GM21447 (cell line): ENCODE results near the gene PARP9.
"Not testable (repeated sequence)": the region's sequence is repeated elsewhere in the genome, so short reads cannot be mapped to it uniquely, and the experiment has no call there.

Experiments used
- ATAC-seq: cut with Tn5 transposase; IDR thresholded peaks from one replicate; pipeline ENCODE4 v1.9.1; 2021; ENCODE audit not compliant: unreplicated experiment

The PARP9 gene

DNA sequence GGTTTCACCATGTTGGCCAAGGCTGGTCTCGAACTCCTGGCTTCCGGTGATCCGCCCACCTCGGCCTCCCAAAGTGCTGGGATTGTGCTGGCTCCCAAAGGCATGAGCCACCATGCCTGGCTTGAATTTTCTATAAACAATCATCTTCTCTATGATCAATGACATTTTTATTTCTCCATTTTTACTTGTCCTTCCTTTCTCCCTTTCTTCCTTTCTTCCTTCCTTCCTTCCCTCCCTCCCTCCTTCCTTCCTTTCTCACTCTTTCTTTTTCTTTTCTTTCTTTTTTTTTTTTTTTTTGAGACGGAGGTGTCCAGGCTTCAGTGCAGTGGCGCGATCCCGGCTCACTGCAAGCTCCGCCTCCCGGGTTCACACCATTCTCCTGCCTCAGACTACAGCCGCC is 40.8 kb downstream of the PARP9 start:
- no peak for ATAC-seq

DNA sequence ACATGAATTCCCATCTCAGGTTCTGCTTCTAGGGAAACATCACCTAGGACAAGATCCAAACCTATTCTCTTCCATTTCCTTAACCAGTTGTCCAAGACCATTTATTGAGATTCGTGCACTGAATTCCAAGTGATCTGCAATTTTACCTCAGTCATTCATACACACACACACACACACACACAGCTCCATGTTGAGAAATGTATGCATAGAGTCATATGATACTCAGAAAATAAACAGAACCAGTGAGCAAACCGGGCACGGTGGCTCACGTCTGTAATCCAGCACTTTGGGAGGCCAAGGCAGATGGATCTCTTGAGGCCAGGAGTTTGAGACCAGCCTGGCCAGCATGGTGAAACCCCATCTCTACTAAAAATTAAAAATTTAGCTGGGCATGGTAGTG is 43.2 kb downstream of the PARP9 start:
- ATAC-seq = no peak

DNA sequence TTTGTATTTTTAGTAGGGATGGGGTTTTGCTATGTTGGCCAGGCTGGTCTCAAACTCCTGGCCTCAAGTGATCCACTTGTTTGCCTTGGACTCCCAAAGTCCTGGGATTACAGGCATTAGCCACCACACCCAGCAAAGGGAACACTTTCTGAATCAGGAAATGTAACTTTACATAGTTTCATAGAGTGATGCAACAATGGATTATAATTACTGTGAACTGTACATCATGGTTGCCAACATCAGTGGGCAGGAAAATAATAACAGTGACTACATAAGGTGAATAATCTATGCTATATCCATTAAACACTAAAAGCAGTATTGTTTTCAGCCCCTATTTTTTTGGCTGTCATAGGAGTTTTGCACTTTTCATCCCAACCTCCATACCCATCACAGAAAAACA is 44.4 kb downstream of the PARP9 start:
- no peak for ATAC-seq

DNA sequence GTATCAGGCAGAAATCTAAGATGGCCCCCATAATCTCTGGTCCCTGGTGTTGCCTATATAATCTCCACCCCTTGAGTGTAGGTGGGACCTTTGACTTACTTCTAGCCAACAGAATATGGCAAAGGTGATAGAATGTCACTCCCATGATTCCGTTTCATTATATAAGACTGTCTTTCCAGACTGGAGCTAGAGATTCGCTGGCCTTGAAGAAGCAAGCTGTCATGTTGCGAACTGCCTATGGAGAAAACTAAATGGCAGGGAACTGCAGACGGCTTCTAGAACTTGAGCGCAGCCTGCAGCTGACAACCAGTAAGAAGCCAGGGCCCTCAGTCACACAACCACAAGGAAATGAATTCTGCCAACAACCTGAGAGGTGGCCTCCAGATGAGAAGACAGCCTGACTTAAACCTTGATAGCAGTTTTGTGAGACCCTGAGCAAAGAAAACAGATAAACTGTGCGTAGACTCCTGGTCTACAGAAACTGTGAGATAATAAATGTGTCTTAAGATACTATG is 47.2 kb downstream of the PARP9 start:
- no peak for ATAC-seq

DNA sequence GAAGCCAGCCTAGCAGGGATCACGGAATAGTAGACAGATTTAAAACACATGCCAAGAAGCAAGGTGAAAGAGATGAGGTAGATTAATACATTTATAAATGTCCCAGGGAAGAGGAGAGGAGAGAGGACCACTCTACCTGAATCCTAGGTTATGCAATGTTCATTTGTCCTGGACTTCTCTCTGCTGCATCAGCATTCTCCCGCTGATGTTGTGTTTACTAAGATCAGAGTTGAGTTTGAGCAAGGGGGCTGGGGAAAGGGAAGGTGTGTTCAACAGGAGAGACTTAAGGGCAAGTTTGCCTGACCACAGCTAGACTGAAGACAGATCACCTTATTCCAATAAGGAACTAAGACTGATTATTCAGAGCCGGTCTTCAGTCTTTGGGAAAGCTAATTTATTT is 48.2 kb downstream of the PARP9 start:
- ATAC-seq = no peak

DNA sequence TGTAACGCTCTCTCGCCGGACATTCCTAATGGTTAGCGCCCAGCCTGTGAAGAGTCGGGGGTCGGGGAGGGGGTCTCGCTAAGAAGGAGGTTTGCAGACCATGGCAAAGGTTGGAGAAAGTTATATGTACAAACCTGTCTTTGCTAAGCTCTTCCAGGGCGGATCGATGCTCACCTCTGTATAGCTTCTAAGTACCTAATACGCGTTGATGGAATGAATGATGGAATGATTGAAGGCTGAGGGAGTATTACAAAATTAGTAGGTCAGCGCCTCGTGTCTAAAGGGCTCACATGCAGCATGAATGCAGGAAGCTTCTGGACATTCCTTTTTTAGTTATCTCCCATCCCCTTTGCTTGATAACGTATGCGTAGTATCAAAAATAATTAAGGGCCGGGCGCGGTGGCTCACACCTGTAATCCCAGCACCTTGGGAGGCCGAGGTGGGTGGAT is 49.1 kb downstream of the PARP9 start:
- ATAC-seq = no peak

DNA sequence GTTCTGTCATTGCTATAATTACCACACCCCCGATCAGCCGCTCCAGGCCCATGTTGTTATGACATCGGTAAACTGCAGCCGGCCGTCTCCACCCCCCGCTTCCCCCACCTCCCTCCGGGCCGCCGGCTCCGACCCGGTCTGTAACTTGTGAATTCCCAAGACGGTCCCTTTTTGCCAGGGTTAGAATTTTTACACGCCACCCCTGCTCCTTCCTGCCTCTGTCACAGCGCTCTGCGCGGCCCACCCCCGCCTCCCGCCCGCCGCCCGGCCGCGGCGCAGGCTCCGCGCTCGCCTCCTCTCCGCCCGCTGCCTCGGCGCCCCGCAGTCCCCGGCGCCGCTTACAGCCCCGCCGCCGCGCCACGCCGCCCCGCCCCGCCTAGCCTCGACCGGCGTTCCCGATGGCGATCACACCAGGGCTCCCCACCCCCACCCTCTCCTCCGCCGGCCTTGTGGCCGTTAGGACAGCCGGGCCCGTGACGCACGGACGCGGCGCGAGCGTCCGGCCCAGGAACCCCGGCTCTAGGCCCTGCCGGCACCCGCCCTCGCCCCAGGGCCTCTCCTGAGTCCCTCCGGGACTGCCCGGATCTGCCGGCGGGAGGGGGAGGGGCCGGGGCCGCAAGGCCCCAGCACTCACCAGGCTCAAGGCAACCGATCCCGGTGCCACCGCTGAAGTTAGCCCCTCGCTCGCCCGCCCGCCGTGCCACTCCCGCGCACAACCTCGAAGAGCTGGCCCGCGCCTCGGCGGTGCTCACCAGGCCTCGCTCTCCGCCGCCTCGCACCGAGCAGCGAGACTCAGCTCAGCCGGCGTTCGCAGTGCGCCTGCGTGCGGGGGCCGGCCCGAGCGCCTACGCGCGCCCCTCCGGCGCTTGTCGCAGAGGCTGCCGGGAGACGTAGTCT is 49.7 kb downstream of the PARP9 start, which contains the start of gene KPNA1:
KPNA1 (minus strand) TSS at position 817 of the 897 bp plus-strand sequence. CDS start 18,374 bp downstream, outside the sequence.
- peak; percentile 78 for ATAC-seq

DNA sequence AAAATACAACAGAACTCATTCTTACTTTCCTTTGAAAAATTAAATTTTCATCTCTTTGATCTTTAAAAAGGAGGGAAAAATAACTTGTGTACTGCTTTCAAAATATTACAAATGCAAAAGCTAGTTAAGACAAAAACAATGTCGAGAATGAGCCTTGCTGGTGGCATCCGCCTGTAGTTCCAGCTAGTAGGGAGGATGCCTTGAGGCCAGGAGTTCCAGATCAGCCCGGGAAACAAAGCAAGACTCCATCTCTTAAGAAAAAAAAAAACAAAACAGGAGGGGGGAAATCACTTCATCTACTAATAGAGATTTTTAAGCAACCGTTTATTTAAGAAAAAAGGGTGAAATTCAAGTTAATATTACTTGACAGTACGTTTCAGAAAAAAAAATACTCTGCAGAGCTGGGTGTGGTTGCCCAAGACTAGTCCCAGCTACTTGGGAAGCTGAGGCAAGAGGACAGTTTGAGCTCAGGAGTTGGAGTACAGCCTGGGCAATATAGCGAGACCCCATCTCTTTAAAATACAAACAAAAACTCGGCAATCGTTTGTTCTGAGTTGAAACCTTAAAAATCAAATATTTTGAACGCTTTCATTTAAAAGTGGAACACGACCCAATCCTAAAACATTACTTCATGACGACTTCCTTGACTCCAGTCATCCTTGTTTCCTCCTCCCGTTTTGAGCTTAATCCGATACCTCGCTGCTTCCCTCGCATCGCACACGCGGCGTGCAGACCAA is 50.5 kb downstream of the PARP9 start:
- ATAC-seq = no peak

DNA sequence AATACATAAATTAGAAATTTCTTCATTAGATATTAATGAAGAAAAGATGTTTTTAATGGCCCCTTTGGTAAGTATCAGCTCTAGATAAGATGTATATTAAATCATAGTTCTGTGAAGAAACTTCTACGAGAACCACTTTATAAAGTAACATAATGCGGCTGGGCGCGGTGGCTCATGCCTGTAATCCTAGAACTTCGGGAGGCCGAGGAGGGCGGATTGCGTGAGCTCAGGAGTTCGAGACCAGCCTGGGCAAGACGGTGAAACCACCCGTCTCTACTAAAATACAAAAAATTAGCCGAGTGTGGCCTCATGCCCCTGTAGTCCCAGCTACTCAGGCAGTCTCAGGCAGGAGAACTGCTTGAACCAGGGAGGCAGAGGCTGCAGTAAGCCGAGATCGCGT is 51.8 kb downstream of the PARP9 start:
- no peak for ATAC-seq

DNA sequence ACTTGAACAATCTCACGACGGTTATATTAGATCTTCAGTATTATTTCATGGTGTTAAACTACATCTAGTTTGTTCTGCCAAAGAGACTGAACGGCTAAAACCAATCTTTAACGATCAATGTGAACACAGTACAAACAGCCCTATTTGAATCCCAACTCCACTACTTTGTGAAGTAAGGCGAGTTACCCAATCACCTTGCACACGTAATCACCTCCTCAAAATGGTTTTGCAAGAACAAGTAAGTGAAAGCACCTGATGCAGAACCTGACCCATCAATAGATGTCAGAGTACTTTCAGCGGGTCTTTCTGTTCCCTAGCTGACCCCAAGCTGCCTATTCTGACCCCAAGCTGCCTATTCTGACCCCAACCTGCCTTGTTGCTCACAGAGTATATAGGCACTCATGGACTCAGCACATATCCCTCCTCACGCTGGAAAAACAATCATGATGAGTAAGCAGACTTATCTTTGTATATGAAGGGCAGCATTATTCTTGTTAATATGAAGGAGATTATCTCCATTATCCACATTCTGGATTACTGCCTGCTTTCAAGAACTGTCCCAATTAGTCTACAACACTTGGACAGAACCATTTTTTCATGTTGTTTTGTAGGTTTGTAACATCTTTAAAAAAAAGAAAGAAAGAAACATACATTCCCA is 53.1 kb downstream of the PARP9 start:
- no peak for ATAC-seq

DNA sequence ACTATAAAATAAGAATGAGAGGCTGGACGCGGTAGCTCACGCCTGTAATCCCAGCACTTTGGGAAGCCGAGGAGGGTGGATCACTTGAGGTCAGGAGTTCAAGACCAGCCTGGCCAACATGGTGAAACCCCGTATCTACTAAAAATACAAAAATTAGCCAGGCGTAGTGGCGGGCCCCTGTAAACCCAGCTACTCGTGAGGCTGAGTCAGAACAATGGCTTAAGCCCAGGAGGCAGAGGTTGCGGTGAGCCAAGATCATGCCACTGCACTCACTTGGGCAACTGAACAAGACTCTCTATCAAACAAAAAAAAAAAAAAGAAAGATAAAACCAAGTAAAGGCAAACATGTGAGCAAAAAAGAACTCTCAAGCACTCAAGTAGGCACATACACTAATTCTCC is 55.2 kb downstream of the PARP9 start:
- ATAC-seq = not testable (repeated sequence)

DNA sequence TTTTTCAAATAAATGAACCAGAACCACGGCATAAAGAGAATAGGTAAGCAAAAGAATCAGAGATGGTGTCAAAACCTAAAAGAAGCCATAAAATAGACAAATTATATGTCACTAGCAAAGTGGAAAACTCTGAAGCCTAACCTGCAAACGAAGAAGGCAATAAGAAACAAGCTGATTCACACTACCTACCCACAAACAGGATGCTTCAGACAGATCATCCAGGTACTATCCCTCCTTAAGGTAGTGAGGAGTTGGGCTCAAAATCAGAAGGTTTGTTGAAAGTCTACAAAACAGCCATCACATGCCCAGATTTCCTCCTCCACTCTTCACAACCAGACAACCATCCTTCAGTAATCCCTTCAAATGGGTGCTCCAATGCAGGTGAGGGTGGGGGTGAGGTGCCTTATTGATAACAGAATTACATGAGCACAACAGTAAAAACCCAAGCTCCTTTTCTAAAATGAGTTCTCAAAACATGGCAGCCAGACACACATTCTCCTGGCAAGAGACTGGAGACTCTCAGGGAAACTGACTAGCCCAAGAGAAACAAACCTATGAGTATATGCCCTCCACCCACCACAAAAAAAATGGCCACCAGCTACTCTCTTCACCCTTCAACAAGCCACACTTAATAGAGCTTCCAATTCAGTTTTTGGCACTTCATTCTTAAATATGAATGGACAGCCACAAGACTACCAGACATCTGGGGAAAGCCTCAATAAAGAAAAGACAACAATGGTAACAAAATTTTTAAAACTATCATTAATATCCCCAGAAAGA is 55.8 kb downstream of the PARP9 start:
- no peak for ATAC-seq

DNA sequence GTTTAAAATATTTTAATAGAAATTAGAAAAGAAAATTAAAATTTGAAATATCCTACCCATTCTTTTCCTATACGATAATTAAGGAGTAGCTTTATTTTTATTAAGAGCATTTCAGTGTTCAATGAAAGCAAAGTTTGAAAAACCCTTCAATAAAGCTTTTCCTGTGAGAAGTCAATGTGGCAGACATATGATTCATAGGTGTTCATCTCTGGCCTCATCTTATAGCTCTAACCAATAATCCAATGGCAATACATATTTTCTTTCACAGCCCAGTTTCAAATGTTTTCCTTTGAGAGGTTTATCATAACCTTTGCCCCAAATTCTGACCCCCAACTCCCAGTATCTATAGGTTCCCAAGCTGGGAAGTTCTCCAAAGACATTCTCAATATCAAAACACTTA is 57.6 kb downstream of the PARP9 start:
- ATAC-seq = no peak

DNA sequence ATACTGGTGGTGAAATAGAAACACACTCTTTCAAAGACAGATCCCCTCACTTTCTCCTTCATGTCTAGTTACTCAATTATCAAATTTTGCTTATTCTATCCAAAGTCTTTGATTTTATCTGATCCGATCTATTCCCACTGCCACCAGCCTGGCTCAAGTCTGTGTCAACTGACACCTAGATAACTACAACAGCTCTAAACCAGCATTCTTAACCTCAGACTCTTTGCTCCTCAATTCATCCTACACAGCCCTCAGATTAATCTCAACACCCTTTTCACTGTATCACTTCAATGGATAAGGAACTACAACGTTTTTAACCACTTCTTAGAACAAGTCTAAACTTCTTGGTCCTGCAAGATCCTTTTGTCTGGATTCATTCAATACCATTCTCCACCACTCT is 58.4 kb downstream of the PARP9 start:
- ATAC-seq = no peak

DNA sequence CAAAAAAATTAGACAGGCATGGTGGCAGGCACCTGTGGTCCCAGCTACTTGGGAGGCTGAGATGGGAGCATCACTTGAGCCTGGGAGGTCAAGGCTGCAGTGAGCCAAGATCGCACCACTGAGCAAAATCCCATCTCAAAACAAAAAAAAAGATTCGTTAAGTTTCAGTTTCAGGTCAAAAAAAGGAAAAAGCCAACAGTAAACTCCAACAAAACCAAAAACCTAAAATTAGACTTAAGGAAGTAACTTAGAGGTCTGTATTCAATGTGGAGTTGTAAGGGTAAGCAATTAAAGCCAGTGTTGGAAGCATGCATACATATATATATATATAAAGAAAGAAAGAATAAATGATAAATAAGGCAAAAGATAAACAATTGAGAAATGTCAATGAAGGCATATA is 61.2 kb downstream of the PARP9 start:
- no peak for ATAC-seq

DNA sequence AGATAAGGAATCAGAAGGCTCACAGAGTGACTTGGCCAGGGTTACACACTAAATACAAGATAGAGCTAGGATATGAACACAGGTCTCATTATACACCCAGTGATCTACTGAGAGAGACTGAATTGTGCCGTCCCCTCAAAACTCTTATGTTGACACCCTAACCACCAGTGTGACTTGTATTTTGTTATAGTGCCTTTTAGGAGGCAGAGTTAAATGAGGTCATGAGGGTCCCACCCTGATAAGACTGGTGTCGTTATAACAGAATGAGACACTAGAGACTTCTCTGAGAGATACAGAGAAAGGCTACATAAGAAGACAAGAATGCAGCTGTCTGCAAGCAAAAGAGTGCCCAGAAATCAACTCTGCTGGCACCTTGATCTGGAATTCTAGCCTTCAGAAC is 62.0 kb downstream of the PARP9 start:
- no peak for ATAC-seq

DNA sequence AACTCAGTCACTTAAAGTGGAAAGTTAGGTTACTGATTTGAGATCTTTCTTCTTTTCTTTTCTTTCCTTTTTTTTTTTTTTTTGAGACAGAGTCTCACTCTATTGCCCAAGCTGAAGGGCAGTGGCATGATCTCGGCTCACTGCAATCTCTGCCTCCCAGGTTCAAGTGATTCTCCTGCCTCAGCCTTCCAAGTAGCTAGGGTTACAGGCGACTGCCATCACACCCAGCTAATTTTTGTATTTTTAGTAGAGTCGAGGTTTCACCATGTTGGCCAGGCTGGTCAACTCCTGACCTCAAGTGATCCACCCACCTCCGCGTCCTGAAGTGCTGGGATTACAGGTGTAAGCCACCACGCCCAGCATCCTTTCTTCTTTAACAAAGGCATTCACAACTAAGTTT is 63.1 kb downstream of the PARP9 start:
- not testable (repeated sequence) for ATAC-seq

DNA sequence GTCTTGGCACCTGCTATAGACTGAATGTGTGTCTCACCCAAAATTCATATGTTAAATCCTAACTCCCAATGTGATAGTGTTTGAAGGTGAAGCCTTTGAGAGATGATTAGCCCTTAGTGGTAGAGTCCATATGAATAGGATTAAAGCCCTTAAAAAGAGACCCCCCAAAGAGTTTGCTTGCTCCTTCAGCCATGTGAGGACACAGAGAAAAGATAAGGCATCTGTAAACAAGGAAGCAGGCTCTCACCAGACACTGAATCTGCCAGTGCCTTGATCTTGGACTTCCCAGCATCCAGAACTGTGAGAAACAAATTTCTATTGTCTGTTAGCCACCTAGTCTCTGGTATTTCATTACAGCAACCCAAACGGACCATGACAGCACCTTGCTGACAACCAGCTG is 65.9 kb downstream of the PARP9 start:
- no peak for ATAC-seq

DNA sequence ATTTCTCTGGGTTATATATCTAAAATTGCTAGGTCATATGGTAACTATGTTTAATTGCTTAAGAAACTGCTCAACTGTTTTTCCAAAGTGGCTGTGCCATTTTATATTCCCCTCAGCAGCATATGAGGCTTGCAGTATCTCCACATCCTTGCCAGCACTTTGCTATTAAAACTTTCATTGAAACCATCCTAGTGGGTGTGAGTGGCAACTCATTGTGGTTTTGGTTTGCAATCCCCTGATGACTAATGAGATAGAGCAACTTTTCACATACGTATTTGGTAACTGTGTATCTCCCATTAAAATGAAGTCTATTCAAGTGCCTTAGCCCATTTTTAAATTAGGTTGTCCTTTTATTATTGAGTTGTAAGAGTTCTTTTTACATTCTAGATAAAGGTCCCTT is 66.7 kb downstream of the PARP9 start:
- peak; percentile 94 for ATAC-seq

DNA sequence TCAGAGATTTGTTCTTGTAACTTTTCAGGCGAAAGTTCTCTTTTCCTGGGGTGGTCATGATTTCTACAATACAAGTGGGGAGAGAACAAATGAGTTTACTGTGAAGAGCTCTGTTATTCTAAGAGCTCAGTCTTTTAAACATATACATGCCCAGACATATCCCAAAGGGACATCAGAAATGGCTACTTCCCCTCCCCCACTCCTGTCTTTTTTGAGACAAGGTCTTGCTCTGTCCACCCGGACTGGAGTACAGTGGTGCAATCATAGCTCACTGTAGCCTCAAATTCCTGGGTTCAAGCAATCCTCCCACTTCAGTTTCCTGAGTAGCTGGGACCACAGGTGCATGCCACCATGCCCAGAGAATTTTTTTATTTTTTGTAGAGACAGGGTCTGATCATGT is 67.6 kb downstream of the PARP9 start:
- no peak for ATAC-seq

DNA sequence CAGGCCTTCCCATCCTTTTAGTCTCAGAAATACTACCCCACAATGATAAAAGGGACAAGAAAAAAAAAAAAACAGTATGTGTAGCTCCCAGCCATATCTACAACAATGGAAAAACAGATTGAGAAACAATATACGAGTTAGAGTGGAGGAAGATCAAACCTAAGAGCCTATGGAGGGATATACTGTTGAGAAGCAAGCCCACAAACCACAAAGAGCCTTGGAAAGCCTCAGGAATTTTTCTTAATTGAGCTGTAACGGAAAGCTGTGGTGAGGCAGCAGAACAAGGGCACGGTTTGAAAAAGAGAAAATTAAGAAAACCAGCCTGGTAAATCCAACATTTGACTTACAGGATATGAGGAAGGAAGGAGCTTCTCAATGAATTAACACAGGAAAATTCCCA is 70.8 kb downstream of the PARP9 start:
- no peak for ATAC-seq
